Raji (cell line): Measurements from ENCODE around the gene STK10.

Experiments
- POLR2A ChIP-seq: IDR thresholded peaks from 2 replicates; pipeline ENCODE4 v1.6.1; 2011; ENCODE audit warnings: low read depth, low read length, control low read depth; ENCODE audit not compliant: insufficient read depth

The STK10 gene

DNA sequence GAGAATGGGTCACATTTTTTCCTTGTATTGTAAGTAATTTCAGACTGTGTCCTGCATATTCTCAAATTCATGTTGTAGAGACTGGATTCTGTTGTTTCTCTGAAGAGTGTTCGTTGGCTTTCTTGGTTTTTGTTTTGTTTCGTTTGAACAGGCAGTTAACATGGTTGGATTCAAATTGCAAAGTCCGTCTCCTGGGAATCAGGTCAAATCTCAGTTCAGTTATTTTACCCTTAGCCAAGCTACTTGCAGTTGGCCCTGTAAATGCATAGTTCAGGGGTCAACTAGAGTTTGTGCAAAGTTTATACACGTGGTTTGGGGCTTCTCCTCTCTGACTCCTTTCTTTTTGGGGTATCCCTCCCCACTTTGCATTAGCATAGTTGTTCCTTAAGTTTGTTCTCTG is 159.9 kb downstream of the STK10 start:
- TF ChIP-seq POLR2A, result no peak

DNA sequence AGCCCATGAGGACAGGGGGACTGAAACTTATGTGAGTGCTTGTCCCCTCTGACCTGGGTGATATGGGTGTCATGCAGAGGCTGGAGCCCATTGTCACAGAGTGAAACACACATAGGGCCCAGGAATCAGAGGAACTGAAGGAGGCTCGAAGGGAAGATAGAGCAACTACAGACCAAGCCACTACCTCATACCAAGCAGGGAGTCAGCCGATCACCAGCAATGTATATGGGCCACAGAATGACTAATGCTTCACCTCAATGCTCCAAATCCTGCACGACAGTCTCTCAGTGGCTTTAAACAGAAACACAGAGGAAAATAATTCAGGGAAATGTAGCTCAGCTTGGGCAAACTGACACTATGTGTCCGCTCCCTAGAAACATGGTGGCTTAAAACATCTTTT is 172.7 kb downstream of the STK10 start:
- no peak for TF ChIP-seq POLR2A

DNA sequence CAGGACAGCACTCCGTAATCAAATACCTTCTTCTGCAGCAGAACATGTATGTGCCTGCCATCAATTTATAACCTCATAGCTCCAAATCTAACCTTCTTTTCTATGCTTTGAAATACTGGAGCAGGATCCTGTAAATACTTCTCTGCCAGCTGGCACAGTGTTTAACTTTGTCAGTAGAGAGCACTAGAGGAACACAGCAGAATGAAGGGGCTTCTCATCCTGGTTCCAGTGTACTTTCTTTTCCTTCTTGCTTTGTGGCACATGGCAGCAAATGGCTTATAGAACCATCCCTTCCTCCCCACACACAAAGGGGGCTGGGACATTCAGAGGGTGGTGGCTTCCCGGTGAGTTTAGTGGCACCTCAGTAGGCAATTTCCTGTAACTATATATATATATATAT is 177.7 kb downstream of the STK10 start:
- no peak for TF ChIP-seq POLR2A

DNA sequence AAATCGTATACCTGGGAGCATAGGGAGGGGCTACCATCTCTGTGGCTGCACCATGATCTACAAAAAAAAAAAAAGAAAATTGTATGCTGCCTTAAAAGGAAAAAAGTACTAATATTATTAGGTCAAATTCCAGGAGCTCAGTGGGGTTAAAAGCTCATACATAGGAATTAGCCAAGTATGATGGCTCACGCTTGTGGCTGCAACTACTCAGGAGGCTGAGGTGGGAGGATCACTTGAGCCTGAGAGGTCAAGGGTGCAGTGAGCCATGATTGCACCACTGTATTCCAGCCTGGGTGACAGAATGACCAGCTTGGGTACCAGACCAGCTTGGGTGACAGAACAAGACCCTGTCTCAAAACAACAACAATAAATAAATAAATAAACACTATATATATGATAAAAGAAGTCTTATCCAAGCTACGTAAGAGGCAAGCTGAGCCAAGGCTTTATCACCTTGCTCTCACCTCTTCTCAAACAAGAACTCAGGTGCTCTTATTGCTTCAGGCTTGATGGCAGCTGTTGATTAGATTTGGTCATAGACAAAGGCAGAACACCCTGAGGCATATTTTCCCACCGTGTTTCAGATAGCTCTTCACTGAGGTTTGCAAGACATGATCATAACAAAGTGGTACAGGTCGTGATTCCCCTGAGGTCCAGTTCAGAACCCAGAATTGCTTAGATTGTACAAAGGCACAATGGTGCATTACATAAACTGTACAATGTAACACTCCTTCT is 178.3 kb downstream of the STK10 start:
- TF ChIP-seq POLR2A, result no peak

DNA sequence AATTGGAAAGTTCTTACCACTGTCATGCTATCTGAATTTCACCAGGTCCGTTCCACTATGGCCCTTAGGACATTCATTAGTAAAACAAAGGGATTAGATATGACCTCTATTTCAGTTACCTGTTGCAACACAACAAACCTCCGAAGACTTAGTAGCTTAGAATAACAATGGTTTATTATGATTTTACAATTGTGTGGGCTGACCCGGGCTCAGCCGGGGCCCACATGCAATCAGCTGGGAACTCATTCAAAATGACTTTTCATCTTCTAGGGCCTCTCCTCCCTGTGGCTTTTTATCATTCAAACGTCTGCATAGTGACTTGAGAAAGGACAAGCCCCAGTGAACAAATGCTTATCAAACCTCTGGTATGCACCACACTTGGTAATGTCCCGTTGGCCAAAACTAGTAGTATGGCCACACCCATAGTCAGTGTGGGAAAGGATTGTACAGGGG is 179.3 kb downstream of the STK10 start:
- TF ChIP-seq POLR2A, result no peak

DNA sequence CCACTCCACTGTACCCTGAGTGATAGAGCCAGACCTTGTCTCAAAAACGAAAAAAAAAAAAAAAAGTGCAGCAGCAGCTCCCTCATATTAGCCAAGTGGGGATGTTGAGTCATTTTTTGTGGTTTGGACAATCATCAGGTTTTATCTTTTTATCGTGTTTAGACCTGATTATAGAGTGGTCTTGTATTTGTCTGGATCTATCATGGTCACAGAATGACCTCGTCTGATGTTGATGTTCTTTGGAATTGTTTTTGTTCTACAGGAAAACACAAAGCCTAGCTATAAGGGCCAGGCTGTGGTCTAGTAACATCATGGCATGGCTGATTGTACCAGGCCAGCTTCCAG is 179.9 kb downstream of the STK10 start:
- no peak for TF ChIP-seq POLR2A

DNA sequence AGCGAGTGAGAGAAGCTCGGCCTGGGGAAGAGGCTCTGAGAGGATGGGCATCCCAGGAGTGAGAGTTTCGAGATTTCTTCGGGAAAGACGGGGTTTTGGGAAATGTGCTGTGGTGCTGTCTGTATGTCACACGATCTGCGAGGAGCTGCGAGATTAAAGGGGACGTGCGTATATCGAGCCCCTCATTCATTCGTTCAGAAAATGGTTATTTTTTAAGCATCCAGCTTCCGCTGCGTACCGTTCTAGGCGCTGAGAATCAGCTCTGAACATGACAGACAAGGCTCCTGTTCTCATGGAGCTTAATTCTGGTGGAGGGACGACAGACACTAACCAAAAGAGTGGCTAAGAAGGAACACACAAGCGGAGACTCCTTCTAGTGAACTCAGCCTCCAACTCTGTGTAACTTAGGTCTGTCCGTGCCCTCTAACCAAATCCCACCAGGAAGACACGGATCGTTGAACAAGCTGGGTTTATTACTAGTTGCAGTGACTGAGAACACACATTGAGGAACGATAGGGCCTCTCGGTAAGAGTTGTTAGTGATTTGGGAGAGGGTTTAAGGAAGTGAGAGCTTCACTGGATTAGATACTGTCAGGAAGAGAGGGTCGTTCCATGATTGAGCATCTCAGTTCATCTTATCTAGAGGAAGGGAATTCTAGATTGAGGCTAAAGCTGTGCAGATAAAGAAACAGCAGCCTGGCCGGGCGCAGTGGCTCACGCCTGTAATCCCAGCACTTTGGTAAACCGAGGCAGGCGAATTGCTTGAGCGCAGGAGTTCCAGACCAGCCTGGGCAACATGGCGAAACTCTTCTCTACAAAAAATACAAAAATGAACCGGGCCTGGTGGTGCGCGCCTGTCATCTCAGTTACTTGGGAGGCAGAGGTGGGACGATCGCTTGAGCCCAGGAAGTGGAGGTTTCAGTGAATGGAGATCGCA is 180.6 kb downstream of the STK10 start:
- no peak for TF ChIP-seq POLR2A

DNA sequence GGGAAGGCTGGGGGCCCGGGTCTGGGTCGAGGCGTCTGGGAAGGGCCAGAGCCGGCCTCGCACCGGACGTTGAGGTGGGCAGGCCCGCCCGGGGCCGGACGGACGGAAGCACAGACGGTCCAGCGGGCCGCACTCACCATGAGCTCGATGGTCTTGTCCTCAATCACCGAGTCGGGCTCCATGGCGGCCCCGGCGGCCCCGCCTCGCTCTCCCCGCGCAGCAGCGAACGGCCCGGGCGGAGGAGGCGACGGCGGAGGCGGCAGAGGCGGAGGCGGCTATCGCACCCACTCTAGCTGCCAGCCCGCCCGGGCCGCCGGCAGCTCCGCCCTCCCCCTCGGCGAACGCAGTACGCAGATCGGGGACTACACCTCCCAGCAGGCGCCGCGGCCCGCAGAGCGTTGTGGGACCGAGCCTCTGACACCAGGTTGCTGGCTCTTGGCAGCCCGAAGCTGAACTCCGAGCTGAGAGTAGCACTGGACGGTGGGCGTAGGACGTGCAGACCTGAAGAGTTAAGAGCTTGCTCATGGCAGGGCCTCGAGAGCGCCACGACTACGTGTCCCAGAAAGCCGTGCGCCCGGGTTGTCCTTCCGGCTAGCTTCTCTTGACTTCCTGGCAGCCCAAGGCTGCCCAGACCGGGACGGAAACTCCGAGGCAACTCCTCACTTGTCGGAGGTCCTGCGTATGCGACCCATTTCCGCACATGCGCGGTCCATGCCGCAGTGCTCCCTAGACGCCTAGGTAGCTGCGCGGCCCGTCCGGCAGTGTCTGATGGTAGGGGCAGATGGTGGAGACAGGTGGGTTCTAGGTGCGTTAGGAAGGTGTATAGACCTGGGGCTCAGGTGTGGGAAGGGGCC is 181.5 kb downstream of the STK10 start, which contains the start of gene FBXW11:
FBXW11 (minus strand) TSS at position 318 of the 854 bp plus-strand sequence; CDS start at position 182, 136 bp downstream.
- TF ChIP-seq POLR2A, result peak; percentile 98

DNA sequence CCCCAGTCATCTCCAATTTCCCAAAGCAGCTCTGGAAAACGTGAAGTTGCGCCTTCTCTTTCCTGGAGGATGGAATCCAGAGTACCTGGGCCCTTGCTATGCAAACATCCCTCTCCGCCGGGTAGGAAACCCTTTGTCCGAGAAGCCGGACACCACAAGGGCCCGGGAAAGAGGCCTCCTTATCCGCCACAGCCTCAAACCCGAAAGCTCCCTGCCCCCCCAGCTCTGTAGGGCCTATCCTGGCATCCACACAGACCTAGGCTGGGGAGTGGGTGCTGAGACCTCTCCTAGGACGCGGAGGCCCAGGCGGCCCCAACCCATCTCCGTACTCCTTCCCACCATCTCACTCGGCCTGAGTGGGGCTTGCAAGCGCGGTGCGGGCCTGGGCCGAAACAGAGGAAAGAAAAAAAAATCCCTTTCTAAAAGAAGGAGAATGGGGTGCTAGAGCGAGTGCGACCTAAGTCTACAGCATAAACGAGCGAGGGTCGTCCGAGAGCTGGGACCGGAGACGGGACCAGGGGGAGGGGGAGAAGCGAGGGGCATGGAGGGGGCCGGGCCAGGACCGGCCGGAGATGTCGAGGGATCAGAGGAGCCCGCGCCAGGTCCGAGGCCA is 182.2 kb downstream of the STK10 start:
- no peak for TF ChIP-seq POLR2A

DNA sequence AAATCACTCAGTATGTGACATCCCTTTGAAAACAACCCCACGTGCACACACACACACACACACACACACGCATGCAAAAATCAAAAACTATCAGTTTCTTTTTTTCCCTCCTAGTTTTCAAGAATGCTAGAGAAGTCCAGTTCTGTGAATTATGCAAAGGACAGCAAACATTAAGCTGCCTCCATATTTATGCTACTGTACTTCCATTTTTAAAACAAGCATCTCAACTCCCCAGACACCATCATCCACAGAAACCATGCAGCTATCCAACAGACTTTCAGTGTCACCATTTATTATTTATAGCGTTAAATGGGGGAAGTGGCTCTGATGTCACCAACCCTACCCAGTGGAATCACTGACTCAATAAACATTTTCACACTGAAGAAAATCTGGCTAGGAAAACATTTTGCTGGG is 183.2 kb downstream of the STK10 start:
- TF ChIP-seq POLR2A, result no peak

DNA sequence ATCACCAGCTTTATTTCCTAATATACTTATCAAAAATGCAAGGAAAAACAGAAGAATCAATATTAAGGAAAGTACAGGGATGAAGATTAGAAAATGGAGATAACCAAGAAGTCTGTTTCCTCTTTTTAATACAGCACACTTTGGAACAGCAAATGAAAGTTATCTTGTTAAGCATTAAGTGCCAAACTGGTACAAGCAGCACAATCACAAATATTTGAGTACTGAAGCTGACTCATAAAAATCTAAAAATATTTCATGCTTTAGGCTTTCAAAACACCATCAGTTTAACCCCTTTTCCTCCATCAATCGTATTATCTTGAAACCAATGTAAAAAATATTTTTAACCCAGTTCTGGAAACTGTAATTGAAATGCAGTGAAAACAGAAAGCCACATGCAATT is 184.3 kb downstream of the STK10 start:
- TF ChIP-seq POLR2A, result no peak

DNA sequence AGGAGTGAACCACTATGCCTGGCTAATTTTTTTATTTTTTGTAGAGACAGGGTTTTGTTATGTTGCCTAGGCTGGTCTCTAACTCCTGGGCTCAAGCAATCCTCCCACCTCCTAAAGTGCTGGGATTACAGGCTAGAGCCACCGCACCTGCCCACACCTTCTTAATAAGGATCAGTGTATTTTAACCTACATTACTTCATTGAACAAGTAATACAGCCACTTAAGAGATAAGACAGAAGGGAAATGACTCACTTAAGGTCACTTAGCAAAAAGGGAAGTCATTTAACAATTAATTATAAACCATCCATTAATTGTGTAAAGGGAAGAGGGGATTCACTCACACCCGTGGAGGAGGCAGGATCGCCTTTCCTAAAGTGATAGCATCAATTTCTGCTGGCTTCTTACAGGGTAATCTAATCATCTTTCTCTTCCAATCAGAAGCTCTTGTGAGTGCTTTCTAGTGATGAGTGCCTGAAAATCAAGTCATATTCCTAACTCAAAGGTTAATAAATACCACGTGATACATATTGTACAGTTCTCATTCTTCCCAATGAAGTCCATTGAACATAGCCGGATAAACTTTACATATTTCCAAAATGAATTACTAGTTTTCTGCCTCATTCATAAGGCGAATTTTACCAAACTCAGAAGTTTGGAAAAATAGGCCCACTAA is 185.0 kb downstream of the STK10 start:
- TF ChIP-seq POLR2A, result no peak

DNA sequence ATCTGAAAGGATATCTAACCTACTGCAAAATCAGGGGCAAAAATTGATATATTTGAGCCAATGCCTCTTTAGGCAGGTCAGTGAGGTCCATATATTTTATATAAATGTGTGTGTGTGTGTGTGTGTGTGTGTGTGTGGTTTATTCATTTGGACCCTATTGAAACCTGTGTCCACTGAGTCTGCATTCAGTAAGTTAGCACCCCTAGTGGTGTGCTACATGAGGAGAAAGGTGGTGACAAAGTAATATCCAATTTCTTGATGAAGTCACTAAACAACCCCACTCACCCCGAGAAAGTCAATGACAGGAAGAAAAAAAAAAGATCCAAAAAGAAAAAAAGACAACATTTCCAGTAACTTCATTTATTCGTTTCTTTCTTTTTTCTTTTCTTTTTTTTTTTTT is 185.7 kb downstream of the STK10 start:
- no peak for TF ChIP-seq POLR2A

DNA sequence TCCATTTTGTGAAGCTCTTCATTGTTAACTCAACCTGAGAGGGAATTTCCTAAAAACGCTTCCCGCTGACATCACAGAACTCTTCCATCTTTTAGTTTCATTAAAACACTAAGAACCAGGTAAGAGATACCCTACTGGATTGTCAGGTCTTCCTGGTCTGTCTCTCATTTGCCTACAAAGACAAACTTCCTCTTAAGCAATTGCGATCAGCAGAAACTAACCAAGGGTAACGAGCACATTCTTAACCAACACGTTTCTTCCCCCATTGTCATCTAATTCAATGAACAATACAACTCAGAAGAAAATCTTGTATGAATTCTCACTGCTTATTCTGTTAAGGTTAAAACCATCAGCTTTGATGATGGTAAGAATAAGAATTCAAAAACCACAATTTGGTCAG is 188.1 kb downstream of the STK10 start:
- no peak for TF ChIP-seq POLR2A
